ENCODE results near the gene SULF2.

SULF2 gene

GRCh38 chr20:47780720-47781389 lies 4.4 kb downstream of the SULF2 start:
- H3K27ac ChIP-seq = no peak overlapping the region
- TF ChIP-seq ZFX (IDR thresholded peaks at IDR 0.05) = no peak
- no peak for TF ChIP-seq CTCF (conservative IDR thresholded peaks at IDR 0.05)

GRCh38 chr20:47778398-47779354 lies 6.6 kb downstream of the SULF2 start:
- TF ChIP-seq CTCF (conservative IDR thresholded peaks at IDR 0.05) (no peak), ZFX (IDR thresholded peaks at IDR 0.05) (no peak)
- no peak overlapping the region for H3K27ac ChIP-seq

- TF ChIP-seq ZFX (IDR thresholded peaks at IDR 0.05) (no peak), CTCF (conservative IDR thresholded peaks at IDR 0.05) (no peak)
- H3K27ac ChIP-seq = no peak overlapping the region
Measured at GRCh38 chr20:47777220-47777619, 8.1 kb downstream of the SULF2 start.

GRCh38 chr20:47776639-47777038 lies 8.6 kb downstream of the SULF2 start:
- TF ChIP-seq ZFX (IDR thresholded peaks at IDR 0.05) = no peak
- TF ChIP-seq CTCF (conservative IDR thresholded peaks at IDR 0.05) = no peak
- no peak overlapping the region for H3K27ac ChIP-seq

- TF ChIP-seq ZFX (IDR thresholded peaks at IDR 0.05) = no peak
- TF ChIP-seq CTCF (conservative IDR thresholded peaks at IDR 0.05) = no peak
- no peak overlapping the region for H3K27ac ChIP-seq
Measured at GRCh38 chr20:47775841-47776240, 9.4 kb downstream of the SULF2 start.

GRCh38 chr20:47775039-47775438 lies 10.2 kb downstream of the SULF2 start:
- TF ChIP-seq ZFX (IDR thresholded peaks at IDR 0.05) (no peak), CTCF (conservative IDR thresholded peaks at IDR 0.05) (no peak)
- H3K27ac ChIP-seq = no peak overlapping the region
